ENCODE results near the gene MAP1S. TPM values are rescaled to one million over a fixed set of nuclear protein-coding genes. Genes with fewer than 3 reads are reported as not detected.
"Not testable (repeated sequence)": the region's sequence is repeated elsewhere in the genome, so short reads cannot be mapped to it uniquely, and the experiment has no call there.

The MAP1S gene
- total RNA-seq, 1 donor from 2014 or later: 30.2 TPM

DNA sequence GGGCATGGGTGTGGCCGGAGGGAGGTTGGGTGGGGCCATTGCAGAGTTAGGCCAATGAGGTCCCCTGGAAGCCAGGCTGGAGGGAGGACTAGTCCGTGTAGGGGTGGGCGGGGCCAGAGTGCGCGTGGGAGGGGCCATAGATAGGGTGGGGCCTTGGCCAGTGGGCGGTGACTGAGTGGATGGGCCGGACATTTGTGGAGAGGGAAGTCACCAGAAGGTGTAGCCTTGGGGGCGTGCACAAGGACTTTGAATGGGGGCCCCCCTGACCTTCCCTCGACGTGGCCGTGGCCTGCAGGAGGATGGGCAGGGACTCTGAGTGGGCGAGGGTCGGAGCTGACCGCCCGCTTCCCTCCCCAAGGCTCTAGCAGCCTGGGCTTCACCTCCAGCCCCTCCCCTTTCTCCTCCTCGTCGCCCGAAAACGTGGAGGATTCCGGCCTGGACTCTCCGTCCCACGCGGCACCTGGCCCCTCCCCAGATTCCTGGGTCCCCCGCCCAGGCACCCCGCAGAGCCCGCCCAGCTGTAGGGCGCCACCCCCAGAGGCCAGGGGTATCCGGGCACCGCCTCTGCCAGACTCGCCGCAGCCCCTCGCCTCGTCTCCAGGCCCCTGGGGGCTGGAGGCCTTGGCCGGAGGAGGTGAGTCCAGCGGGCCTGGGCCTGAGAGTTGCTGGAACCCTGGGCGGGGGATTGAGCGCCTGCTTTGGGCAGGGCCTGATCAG lies 59.1 kb downstream of the MAP1S start:
- no peak overlapping the region for H3K4me3 ChIP-seq
- DNase-seq (ENCODE audit: extremely low spot score in 2 of 2): no peak
- H3K9me3 ChIP-seq: no peaks in the 10 kb centered on the region
- H3K4me1 ChIP-seq: peaks cover 12% of the 10 kb centered on the region
- no peak overlapping the region for H3K27ac ChIP-seq
- no peaks in the 10 kb centered on the region for H3K36me3 ChIP-seq
- H3K27me3 ChIP-seq: no peaks in the 10 kb centered on the region
- intact Hi-C loops (cut with DNase I): no loop called here
- TF ChIP-seq, protein P1, sequence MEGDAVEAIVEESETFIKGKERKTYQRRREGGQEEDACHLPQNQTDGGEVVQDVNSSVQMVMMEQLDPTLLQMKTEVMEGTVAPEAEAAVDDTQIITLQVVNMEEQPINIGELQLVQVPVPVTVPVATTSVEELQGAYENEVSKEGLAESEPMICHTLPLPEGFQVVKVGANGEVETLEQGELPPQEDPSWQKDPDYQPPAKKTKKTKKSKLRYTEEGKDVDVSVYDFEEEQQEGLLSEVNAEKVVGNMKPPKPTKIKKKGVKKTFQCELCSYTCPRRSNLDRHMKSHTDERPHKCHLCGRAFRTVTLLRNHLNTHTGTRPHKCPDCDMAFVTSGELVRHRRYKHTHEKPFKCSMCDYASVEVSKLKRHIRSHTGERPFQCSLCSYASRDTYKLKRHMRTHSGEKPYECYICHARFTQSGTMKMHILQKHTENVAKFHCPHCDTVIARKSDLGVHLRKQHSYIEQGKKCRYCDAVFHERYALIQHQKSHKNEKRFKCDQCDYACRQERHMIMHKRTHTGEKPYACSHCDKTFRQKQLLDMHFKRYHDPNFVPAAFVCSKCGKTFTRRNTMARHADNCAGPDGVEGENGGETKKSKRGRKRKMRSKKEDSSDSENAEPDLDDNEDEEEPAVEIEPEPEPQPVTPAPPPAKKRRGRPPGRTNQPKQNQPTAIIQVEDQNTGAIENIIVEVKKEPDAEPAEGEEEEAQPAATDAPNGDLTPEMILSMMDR (IDR thresholded peaks at IDR 0.05): no peak
- TF ChIP-seq POLR2A (IDR thresholded peaks at IDR 0.05) (no peak), POLR2AphosphoS5 (IDR thresholded peaks at IDR 0.05; ENCODE audit: insufficient read depth in 1 of 2, low read depth in 1 of 2) (no peak)

DNA sequence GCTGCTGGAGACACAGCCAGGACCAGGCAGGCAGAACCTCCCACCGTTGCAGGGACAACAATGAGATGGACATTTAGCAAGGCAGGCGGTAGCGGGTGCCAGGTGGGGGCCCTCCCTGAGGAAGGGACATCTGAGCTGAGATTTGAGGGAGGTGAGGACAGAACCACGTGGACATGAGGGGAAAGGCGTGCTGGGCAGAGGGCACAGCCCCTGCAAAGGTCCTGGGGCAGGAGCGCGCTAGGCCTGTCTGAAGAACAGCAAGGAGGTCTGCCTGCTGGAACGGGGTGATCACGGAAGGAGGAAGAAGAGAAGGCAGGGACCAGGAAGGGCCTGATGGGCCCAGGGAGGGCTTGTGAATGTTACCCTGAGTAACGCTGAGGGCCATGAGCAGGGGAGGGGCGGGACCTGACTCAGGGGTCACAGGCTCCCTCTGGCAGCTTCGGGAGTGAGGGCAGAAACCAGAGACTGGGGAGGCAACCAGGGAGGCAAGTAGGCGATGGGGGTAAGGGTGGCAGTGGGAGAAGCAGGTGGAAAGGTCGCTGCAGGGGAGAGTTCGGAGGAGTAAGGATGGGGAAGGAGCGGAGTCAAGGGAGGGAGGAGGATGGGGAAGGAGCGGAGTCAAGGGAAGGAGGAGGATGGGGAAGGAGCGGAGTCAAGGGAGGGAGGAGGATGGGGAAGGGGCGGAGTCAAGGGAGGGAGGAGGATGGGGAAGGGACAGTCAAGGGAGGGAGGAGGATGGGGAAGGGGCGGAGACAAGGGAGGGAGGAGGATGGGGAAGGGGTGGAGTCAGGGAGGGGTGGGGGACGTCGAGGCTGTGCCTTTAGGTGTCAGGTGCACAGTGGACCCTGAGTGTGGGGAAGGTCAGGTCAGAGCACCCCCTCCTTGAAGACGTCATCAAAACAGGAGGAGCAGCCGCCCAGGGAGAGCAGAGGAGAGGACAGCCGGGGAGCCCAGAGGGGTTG lies 60.0 kb downstream of the MAP1S start:
- DNase-seq (ENCODE audit: extremely low spot score in 2 of 2): no peak
- Histone ChIP-seq H3K9me3 (no peaks in the 10 kb centered on the region), H3K36me3 (no peaks in the 10 kb centered on the region), H3K4me3 (no peak overlapping the region), H3K27ac (no peak overlapping the region), H3K27me3 (no peaks in the 10 kb centered on the region), H3K4me1 (peaks cover 12% of the 10 kb centered on the region)
- TF ChIP-seq, protein P1 (IDR thresholded peaks at IDR 0.05): no peak
- no peak for TF ChIP-seq POLR2AphosphoS5 (IDR thresholded peaks at IDR 0.05; ENCODE audit: insufficient read depth in 1 of 2, low read depth in 1 of 2)
- no peak for TF ChIP-seq POLR2A (IDR thresholded peaks at IDR 0.05)
- intact Hi-C loops (cut with DNase I): no loop called here

DNA sequence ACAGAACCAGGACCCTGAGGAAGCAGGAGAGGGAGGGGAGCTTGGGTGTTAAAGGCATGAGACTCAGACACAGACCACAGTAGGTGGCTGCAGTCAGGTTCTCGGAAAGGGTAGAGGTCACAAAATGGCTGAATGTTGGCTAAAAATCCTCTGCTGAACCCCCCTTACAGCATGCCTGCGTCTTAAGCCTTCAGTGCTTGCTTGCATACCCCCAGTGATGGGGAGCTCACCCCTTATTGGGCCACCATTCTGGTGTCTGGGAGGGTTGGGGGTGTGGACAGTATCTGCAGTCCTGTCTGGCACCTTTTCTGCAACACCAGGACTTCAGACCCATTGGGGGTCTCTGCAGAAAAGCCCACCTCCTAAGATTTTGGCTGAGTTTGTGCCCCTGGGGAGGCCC lies 61.5 kb downstream of the MAP1S start:
- Histone ChIP-seq H3K36me3 (no peaks in the 10 kb centered on the region), H3K4me3 (no peak overlapping the region), H3K27me3 (no peaks in the 10 kb centered on the region), H3K4me1 (peaks cover 12% of the 10 kb centered on the region), H3K9me3 (no peaks in the 10 kb centered on the region), H3K27ac (no peak overlapping the region)
- intact Hi-C loops (cut with DNase I): no loop called here
- DNase-seq (ENCODE audit: extremely low spot score in 2 of 2): no peak
- TF ChIP-seq POLR2AphosphoS5 (IDR thresholded peaks at IDR 0.05; ENCODE audit: insufficient read depth in 1 of 2, low read depth in 1 of 2) (no peak), POLR2A (IDR thresholded peaks at IDR 0.05) (no peak)
- TF ChIP-seq, protein P1 (IDR thresholded peaks at IDR 0.05): no peak

- H3K36me3 ChIP-seq; H3K27ac ChIP-seq; DNase-seq (ENCODE audit: extremely low spot score in 2 of 2); H3K9me3 ChIP-seq; H3K27me3 ChIP-seq; intact Hi-C loops (cut with DNase I); H3K4me1 ChIP-seq; H3K4me3 ChIP-seq: not testable (repeated sequence)
Measured at GRCh38 chr19:17783721-17784120, 64.4 kb downstream of the MAP1S start.

Other genes with a start within 250 kb of the MAP1S start
- gene SLC27A1, start 249.0 kb upstream of the MAP1S start, total RNA-seq: 22.1 TPM
- 134 TPM for gene PGLS, start 207.8 kb upstream of the MAP1S start, total RNA-seq
- gene COLGALT1, start 163.8 kb upstream of the MAP1S start, total RNA-seq: 55.0 TPM
- 0.49 TPM for gene UNC13A, start 31.1 kb upstream of the MAP1S start, total RNA-seq
- gene FCHO1, start 32.0 kb downstream of the MAP1S start, total RNA-seq: 12.3 TPM
- gene B3GNT3, start 75.7 kb downstream of the MAP1S start, total RNA-seq: 1.5 TPM
- gene INSL3, start 102.0 kb downstream of the MAP1S start, total RNA-seq: not detected
- 10.8 TPM for gene JAK3, start 128.5 kb downstream of the MAP1S start, total RNA-seq
- gene RPL18A, start 140.4 kb downstream of the MAP1S start, total RNA-seq: 1,768 TPM
- gene SLC5A5, start 152.5 kb downstream of the MAP1S start, total RNA-seq: not detected
- gene CCDC124, start 213.5 kb downstream of the MAP1S start, total RNA-seq: 59.7 TPM
- gene KCNN1, start 247.6 kb downstream of the MAP1S start, total RNA-seq: 1.5 TPM

Measured in vagina (tissue), 2 donors.